ENCODE results near the gene MGME1.

GRCh38 chr20:17972121-17972520 is 3.3 kb downstream of the MGME1 start:
- no peak for TF ChIP-seq EZH2 (IDR thresholded peaks at IDR 0.05; ENCODE audit: insufficient read depth, poor library complexity, severe bottlenecking)
- no peak for TF ChIP-seq EZH2phosphoT487 (IDR thresholded peaks at IDR 0.05; ENCODE audit: insufficient read depth, low read depth)
